ENCODE data around the gene CALCOCO1. TPM values are rescaled to one million over a fixed set of nuclear protein-coding genes. Genes with fewer than 3 reads are reported as not detected.

Gene CALCOCO1
- polyA plus RNA-seq, 1 donor from 2014 or later = 169 TPM

- H3K4me2 ChIP-seq (ENCODE audit: low read length) = no peak overlapping the region
- TF ChIP-seq RAD21 (conservative IDR thresholded peaks at IDR 0.05) = no peak
- TF ChIP-seq, protein P1, sequence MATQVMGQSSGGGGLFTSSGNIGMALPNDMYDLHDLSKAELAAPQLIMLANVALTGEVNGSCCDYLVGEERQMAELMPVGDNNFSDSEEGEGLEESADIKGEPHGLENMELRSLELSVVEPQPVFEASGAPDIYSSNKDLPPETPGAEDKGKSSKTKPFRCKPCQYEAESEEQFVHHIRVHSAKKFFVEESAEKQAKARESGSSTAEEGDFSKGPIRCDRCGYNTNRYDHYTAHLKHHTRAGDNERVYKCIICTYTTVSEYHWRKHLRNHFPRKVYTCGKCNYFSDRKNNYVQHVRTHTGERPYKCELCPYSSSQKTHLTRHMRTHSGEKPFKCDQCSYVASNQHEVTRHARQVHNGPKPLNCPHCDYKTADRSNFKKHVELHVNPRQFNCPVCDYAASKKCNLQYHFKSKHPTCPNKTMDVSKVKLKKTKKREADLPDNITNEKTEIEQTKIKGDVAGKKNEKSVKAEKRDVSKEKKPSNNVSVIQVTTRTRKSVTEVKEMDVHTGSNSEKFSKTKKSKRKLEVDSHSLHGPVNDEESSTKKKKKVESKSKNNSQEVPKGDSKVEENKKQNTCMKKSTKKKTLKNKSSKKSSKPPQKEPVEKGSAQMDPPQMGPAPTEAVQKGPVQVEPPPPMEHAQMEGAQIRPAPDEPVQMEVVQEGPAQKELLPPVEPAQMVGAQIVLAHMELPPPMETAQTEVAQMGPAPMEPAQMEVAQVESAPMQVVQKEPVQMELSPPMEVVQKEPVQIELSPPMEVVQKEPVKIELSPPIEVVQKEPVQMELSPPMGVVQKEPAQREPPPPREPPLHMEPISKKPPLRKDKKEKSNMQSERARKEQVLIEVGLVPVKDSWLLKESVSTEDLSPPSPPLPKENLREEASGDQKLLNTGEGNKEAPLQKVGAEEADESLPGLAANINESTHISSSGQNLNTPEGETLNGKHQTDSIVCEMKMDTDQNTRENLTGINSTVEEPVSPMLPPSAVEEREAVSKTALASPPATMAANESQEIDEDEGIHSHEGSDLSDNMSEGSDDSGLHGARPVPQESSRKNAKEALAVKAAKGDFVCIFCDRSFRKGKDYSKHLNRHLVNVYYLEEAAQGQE (IDR thresholded peaks at IDR 0.05; ENCODE audit: borderline replicate concordance) = no peak
- TF ChIP-seq CTCF (IDR thresholded peaks at IDR 0.05; ENCODE audit: poor library complexity, severe bottlenecking) = no peak
- H2AFZ ChIP-seq (ENCODE audit: low read depth, low read length) = no peak overlapping the region
- no peak overlapping the region for H3K4me3 ChIP-seq (ENCODE audit: low read length)
- no peaks in the 10 kb centered on the region for H3F3A ChIP-seq (ENCODE audit: insufficient read depth, low read length, poor library complexity, severe bottlenecking)
- no peak overlapping the region for H3K9ac ChIP-seq (ENCODE audit: low read length)
- H3K27me3 ChIP-seq (ENCODE audit: insufficient read depth, low read depth, low read length) = no peaks in the 10 kb centered on the region
- H3K9me2 ChIP-seq (ENCODE audit: insufficient read depth, low read length) = no peaks in the 10 kb centered on the region
- H4K20me1 ChIP-seq (ENCODE audit: insufficient read depth) = no peaks in the 10 kb centered on the region
- H3K27ac ChIP-seq (ENCODE audit: low read length) = no peak overlapping the region
- no peaks in the 10 kb centered on the region for H3K9me3 ChIP-seq (ENCODE audit: low read length)
- H3K79me2 ChIP-seq (replicated peaks; ENCODE audit: insufficient read depth, low read length) = no peaks in the 10 kb centered on the region
- H3K36me3 ChIP-seq (ENCODE audit: insufficient read depth, low read length) = no peaks in the 10 kb centered on the region
Measured at GRCh38 chr12:53660041-53660440, 67.2 kb downstream of the CALCOCO1 start.

DNA sequence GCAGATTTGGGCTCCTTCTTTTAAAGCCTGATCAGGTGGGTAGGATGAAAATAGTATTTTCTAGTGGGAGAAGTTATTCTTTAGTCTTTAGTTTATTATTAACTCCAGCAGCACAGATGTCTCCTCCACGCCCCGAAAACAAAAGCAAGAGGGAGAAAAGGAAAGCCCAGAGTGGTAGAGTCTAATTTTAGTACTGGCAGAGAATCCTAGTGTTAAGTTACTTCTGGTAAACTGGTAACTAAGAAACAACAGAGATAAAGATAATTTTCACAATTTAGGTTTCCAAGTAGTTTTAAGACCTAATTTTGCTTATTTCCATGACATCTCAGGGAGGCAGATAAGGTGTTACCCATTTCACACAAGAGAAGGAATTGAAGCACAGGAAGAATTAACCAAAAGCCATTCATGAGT lies 67.7 kb downstream of the CALCOCO1 start:
- Histone ChIP-seq H3K27ac (ENCODE audit: low read length) (peak overlapping the region; percentile 67), H4K20me1 (ENCODE audit: insufficient read depth) (no peaks in the 10 kb centered on the region), H3K9ac (ENCODE audit: low read length) (no peak overlapping the region), H3F3A (ENCODE audit: insufficient read depth, low read length, poor library complexity, severe bottlenecking) (no peaks in the 10 kb centered on the region), H3K4me2 (ENCODE audit: low read length) (no peak overlapping the region), H3K9me2 (ENCODE audit: insufficient read depth, low read length) (no peaks in the 10 kb centered on the region), H3K79me2 (replicated peaks; ENCODE audit: insufficient read depth, low read length) (no peaks in the 10 kb centered on the region), H3K9me3 (ENCODE audit: low read length) (no peaks in the 10 kb centered on the region), H3K4me3 (ENCODE audit: low read length) (no peak overlapping the region), H2AFZ (ENCODE audit: low read depth, low read length) (no peak overlapping the region), H3K36me3 (ENCODE audit: insufficient read depth, low read length) (no peaks in the 10 kb centered on the region), H3K27me3 (ENCODE audit: insufficient read depth, low read depth, low read length) (no peaks in the 10 kb centered on the region)
- TF ChIP-seq MXI1 (conservative IDR thresholded peaks at IDR 0.05; ENCODE audit: poor library complexity, severe bottlenecking) (no peak), TAF1 (IDR thresholded peaks at IDR 0.05; ENCODE audit: low read depth) (no peak), SMC3 (conservative IDR thresholded peaks at IDR 0.05; ENCODE audit: poor library complexity) (no peak), CTCF (IDR thresholded peaks at IDR 0.05; ENCODE audit: poor library complexity, severe bottlenecking) (no peak), RAD21 (conservative IDR thresholded peaks at IDR 0.05) (no peak), EP300 (conservative IDR thresholded peaks at IDR 0.05; ENCODE audit: poor library complexity, severe bottlenecking) (no peak)
- TF ChIP-seq, protein P1 (IDR thresholded peaks at IDR 0.05; ENCODE audit: borderline replicate concordance) = no peak

Data from neural cell (in vitro differentiated cells).